AG08396 (cell line): Measurements from ENCODE around the gene USP17L12.
"Not testable (repeated sequence)": the region's sequence is repeated elsewhere in the genome, so short reads cannot be mapped to it uniquely, and the experiment has no call there.

Source experiments
- DNase-seq: peaks from one replicate; pipeline ENCODE4 v3.0.0; 2012; ENCODE audit warnings: low spot score, mixed read lengths

USP17L12 gene, protein sequence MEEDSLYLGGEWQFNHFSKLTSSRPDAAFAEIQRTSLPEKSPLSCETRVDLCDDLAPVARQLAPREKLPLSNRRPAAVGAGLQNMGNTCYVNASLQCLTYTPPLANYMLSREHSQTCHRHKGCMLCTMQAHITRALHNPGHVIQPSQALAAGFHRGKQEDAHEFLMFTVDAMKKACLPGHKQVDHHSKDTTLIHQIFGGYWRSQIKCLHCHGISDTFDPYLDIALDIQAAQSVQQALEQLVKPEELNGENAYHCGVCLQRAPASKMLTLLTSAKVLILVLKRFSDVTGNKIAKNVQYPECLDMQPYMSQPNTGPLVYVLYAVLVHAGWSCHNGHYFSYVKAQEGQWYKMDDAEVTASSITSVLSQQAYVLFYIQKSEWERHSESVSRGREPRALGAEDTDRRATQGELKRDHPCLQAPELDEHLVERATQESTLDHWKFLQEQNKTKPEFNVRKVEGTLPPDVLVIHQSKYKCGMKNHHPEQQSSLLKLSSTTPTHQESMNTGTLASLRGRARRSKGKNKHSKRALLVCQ

DNA sequence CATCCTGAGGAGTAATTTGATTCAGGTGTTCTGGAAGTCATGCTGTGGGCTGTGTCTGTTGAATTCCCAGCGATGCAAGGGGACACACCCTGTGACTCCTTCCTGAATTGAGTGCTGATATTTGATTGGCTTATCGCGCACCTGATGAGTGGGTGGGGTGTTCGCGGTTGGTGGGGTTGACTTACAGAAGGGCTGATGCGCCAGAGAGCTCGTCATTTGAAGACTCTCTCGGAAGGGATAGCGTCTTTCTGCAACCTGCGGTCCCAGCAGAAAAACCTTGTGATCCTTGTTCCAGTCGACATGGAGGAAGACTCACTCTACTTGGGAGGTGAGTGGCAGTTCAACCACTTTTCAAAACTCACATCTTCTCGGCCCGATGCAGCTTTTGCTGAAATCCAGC lies at the start of gene USP17L12:
USP17L12 (plus strand) TSS at position 301 of the 400 bp plus-strand sequence; CDS start at position 301, 0 bp downstream.
- not testable (repeated sequence) for DNase-seq

DNA sequence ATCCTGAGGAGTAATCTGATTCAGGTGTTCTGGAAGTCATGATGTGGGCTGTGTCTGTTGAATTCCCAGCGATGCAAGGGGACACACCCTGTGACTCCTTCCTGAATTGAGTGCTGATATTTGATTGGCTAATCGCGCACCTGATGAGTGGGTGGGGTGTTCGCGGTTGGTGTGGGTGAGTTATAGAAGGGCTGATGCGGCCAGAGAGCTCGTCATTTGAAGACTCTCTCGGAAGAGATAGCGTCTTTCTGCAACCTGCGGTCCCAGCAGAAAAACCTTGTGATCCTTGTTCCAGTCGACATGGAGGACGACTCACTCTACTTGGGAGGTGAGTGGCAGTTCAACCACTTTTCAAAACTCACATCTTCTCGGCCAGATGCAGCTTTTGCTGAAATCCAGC lies 9.6 kb upstream of the USP17L12 start, which contains the start of gene USP17L10:
USP17L10 (plus strand) TSS at position 301 of the 400 bp plus-strand sequence; CDS start at position 301, 0 bp downstream.
- not testable (repeated sequence) for DNase-seq

DNA sequence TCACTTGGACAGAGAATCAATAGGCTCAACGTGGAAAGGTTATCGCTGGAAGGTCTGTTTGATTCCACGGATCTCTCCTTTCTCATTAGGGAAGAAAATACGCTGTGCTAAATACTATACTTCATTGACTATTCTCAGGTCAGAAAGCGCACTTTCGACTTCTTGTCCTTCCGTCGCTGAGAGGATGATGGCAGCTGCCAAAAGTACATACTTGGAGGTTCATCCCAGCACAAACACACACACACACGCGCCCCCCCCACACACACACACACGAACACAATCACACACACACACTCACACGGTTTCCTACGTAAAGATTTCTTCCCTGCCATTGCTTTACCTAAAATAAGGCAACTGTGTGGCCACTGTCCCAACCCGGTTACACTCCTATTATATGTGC lies 5.3 kb upstream of the USP17L12 start:
- DNase-seq: not testable (repeated sequence)

DNA sequence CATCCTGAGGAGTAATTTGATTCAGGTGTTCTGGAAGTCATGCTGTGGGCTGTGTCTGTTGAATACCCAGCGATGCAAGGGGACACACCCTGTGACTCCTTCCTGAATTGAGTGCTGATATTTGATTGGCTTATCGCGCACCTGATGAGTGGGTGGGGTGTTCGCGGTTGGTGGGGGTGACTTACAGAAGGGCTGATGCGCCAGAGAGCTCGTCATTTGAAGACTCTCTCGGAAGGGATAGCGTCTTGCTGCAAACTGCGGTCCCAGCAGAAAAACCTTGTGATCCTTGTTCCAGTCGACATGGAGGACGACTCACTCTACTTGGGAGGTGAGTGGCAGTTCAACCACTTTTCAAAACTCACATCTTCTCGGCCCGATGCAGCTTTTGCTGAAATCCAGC lies 4.8 kb upstream of the USP17L12 start, which contains the start of gene USP17L11:
USP17L11 (plus strand) TSS at position 301 of the 400 bp plus-strand sequence; CDS start at position 301, 0 bp downstream.
- DNase-seq: not testable (repeated sequence)

DNA sequence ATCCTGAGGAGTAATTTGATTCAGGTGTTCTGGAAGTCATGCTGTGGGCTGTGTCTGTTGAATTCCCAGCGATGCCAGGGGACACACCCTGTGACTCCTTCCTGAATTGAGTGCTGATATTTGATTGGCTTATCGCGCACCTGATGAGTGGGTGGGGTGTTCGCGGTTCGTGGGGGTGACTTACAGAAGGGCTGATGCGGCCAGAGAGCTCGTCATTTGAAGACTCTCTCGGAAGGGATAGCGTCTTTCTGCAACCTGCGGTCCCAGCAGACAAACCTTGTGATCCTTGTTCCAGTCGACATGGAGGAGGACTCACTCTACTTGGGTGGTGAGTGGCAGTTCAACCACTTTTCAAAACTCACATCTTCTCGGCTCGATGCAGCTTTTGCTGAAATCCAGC lies 4.6 kb downstream of the USP17L12 start, which contains the start of gene USP17L13:
USP17L13 (plus strand) TSS at position 301 of the 400 bp plus-strand sequence; CDS start at position 301, 0 bp downstream.
- DNase-seq: not testable (repeated sequence)

DNA sequence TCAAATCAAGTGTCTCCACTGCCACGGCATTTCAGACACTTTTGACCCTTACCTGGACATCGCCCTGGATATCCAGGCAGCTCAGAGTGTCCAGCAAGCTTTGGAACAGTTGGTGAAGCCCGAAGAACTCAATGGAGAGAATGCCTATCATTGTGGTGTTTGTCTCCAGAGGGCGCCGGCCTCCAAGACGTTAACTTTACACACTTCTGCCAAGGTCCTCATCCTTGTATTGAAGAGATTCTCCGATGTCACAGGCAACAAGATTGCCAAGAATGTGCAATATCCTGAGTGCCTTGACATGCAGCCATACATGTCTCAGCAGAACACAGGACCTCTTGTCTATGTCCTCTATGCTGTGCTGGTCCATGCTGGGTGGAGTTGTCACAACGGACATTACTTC lies 10.3 kb downstream of the USP17L12 start:
- not testable (repeated sequence) for DNase-seq

DNA sequence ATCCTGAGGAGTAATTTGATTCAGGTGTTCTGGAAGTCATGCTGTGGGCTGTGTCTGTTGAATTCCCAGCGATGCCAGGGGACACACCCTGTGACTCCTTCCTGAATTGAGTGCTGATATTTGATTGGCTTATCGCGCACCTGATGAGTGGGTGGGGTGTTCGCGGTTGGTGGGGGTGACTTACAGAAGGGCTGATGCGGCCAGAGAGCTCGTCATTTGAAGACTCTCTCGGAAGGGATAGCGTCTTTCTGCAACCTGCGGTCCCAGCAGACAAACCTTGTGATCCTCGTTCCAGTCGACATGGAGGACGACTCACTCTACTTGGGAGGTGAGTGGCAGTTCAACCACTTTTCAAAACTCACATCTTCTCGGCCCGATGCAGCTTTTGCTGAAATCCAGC lies 14.1 kb downstream of the USP17L12 start, which contains the start of gene USP17L15:
USP17L15 (plus strand) TSS at position 301 of the 400 bp plus-strand sequence; CDS start at position 301, 0 bp downstream.
- not testable (repeated sequence) for DNase-seq

DNA sequence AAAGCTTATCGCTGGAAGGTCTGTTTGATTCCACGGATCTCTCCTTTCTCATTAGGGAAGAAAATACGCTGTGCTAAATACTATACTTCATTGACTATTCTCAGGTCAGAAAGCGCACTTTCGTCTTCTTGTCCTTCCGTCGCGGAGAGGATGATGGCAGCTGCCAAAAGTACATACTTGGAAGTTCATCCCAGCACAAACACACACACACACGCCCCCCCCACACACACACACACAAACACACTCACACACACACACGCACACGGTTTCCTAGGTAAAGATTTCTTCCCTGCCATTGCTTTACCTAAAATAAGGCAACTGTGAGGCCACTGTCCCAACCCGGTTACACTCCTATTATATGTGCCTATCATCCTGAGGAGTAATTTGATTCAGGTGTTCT lies 18.5 kb downstream of the USP17L12 start:
- not testable (repeated sequence) for DNase-seq

DNA sequence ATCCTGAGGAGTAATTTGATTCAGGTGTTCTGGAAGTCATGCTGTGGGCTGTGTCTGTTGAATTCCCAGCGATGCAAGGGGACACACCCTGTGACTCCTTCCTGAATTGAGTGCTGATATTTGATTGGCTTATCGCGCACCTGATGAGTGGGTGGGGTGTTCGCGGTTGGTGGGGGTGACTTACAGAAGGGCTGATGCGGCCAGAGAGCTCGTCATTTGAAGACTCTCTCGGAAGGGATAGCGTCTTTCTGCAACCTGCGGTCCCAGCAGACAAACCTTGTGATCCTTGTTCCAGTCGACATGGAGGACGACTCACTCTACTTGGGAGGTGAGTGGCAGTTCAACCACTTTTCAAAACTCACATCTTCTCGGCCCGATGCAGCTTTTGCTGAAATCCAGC lies 23.6 kb downstream of the USP17L12 start, which contains the start of gene USP17L17:
USP17L17 (plus strand) TSS at position 301 of the 400 bp plus-strand sequence; CDS start at position 301, 0 bp downstream.
- DNase-seq: not testable (repeated sequence)

DNA sequence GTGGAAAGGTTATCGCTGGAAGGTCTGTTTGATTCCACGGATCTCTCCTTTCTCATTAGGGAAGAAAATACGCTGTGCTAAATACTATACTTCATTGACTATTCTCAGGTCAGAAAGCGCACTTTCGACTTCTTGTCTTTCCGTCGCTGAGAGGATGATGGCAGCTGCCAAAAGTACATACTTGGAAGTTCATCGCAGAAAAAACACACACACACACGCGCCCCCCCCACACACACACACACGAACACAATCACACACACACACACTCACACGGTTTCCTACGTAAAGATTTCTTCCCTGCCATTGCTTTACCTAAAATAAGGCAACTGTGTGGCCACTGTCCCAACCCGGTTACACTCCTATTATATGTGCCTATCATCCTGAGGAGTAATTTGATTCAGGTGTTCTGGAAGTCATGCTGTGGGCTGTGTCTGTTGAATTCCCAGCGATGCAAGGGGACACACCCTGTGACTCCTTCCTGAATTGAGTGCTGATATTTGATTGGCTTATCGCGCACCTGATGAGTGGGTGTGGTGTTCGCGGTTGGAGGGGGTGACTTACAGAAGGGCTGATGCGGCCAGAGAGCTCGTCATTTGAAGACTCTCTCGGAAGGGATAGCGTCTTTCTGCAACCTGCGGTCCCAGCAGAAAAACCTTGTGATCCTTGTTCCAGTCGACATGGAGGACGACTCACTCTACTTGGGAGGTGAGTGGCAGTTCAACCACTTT lies 28.2 kb downstream of the USP17L12 start, which contains the start of gene USP17L18:
USP17L18 (plus strand) TSS at position 678 of the 728 bp plus-strand sequence; CDS start at position 678, 0 bp downstream.
- not testable (repeated sequence) for DNase-seq

DNA sequence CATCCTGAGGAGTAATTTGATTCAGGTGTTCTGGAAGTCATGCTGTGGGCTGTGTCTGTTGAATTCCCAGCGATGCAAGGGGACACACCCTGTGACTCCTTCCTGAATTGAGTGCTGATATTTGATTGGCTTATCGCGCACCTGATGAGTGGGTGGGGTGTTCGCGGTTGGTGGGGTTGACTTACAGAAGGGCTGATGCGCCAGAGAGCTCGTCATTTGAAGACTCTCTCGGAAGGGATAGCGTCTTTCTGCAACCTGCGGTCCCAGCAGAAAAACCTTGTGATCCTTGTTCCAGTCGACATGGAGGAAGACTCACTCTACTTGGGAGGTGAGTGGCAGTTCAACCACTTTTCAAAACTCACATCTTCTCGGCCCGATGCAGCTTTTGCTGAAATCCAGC lies 33.1 kb downstream of the USP17L12 start, which contains the start of gene USP17L19:
USP17L19 (plus strand) TSS at position 301 of the 400 bp plus-strand sequence; CDS start at position 301, 0 bp downstream.
- not testable (repeated sequence) for DNase-seq

DNA sequence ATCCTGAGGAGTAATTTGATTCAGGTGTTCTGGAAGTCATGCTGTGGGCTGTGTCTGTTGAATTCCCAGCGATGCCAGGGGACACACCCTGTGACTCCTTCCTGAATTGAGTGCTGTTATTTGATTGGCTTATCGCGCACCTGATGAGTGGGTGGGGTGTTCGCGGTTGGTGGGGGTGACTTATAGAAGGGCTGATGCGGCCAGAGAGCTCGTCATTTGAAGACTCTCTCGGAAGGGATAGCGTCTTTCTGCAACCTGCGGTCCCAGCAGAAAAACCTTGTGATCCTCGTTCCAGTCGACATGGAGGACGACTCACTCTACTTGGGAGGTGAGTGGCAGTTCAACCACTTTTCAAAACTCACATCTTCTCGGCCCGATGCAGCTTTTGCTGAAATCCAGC lies 37.9 kb downstream of the USP17L12 start, which contains the start of gene USP17L20:
USP17L20 (plus strand) TSS at position 301 of the 400 bp plus-strand sequence; CDS start at position 301, 0 bp downstream.
- not testable (repeated sequence) for DNase-seq

DNA sequence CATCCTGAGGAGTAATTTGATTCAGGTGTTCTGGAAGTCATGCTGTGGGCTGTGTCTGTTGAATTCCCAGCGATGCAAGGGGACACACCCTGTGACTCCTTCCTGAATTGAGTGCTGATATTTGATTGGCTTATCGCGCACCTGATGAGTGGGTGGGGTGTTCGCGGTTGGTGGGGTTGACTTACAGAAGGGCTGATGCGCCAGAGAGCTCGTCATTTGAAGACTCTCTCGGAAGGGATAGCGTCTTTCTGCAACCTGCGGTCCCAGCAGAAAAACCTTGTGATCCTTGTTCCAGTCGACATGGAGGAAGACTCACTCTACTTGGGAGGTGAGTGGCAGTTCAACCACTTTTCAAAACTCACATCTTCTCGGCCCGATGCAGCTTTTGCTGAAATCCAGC lies 42.6 kb downstream of the USP17L12 start, which contains the start of gene USP17L21:
USP17L21 (plus strand) TSS at position 301 of the 400 bp plus-strand sequence; CDS start at position 301, 0 bp downstream.
- not testable (repeated sequence) for DNase-seq

DNA sequence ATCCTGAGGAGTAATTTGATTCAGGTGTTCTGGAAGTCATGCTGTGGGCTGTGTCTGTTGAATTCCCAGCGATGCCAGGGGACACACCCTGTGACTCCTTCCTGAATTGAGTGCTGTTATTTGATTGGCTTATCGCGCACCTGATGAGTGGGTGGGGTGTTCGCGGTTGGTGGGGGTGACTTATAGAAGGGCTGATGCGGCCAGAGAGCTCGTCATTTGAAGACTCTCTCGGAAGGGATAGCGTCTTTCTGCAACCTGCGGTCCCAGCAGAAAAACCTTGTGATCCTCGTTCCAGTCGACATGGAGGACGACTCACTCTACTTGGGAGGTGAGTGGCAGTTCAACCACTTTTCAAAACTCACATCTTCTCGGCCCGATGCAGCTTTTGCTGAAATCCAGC lies 47.4 kb downstream of the USP17L12 start, which contains the start of gene USP17L22:
USP17L22 (plus strand) TSS at position 301 of the 400 bp plus-strand sequence; CDS start at position 301, 0 bp downstream.
- DNase-seq: not testable (repeated sequence)
